Right ventricle myocardium inferior (tissue), 1 donor: Measurements from ENCODE around the gene SERPINA6. TPM values are rescaled to one million over a fixed set of nuclear protein-coding genes. Genes with fewer than 3 reads are reported as not detected.
"Not testable (repeated sequence)": the region's sequence is repeated elsewhere in the genome, so short reads cannot be mapped to it uniquely, and the experiment has no call there.

Experiments used
- ATAC-seq: fragments of 200-7000 bp; cut with Tn5 transposase; one replicate; pipeline ENCODE4 v1.9.1; 2020; ENCODE audit warnings: mild to moderate bottlenecking, moderate library complexity
- DNase-seq: peaks from one replicate; pipeline ENCODE4 v3.0.0; 2021; ENCODE audit errors: missing footprints
- intact Hi-C: fragments of 100-400 bp; cut with DNase I; formaldehyde crosslinking; loops from one replicate; pipeline ENCODE4 v1.11.0; 2022
- total RNA-seq: library from RNA; stranded (reverse); fragmentation: NEBNext Ultra II Directional; extraction: Animal tissue kit (Norgen Biotek cat#: 25700); gene quantifications from one replicate; pipeline ENCODE4 v1.2.1, GENCODE V29; 2021
- donor health status: DM: no; HTN: yes; CAD: no; lungs with severe emphysema.

The SERPINA6 gene
- total RNA-seq, 1 donor from 2014 or later = not detected

DNA sequence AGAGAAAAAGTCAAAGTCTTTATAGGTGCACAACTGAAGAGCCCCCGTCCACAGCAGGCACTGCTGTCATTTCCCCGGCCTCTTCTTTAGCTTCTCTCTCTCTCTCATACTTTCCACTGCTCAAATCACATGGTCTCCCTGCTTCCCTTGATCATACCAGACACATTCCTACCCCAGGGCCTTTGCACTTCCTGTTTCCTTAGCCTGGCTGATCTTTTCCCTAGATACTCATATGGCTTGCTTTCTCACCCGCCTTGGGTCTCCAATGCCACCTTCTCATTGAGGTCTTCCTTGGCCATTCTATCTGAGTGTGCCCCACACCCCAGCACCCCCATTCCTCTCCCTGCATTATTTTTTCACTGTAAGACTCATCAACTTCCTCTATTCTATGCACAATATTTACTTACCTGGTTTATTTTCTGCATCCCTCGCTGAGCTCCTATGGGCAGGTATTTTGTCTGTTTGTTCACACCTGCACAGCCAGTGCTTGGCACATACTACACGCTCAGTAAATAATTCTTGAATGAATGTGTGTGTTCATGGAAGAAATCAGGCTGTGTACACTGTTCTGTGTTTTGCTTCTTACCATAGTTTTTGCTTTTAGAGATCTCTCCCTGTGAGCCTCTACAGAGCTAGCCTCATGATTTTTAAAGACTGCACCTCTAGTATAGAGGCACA is 33.4 kb upstream of the SERPINA6 start:
- ATAC-seq = no peak
- no peak for DNase-seq
- intact Hi-C loops = no loop called here

DNA sequence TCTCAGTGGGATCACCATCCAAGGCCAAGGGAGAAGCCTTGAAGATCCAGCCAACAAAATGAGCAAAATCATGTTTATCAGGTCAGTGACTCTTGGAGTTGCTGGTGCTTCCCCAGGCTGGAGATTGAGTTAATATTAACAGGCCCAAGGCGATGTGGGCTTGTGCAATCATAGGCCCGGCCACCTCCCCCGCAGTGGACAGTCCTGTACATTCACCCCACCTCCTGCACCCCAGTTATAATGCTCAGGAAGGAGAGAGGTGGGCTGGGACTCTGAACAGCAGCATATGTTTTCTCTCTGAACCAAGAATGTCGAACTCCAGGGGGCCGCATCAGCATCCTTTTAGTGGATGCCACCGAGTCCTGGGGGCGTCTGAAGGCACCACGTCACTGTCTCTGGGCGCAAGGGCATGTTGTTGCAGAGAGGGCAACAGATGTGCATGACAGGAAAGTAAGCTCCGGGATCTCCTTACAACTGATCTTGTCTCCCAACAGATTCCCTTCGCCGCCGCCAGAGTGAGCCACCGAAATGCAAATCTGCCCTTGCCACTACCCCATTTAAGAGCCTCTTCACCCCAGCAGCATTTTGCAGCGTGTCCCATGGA is 32.2 kb upstream of the SERPINA6 start:
- intact Hi-C loops = no loop called here
- peak; percentile 89 for DNase-seq
- ATAC-seq = no peak

DNA sequence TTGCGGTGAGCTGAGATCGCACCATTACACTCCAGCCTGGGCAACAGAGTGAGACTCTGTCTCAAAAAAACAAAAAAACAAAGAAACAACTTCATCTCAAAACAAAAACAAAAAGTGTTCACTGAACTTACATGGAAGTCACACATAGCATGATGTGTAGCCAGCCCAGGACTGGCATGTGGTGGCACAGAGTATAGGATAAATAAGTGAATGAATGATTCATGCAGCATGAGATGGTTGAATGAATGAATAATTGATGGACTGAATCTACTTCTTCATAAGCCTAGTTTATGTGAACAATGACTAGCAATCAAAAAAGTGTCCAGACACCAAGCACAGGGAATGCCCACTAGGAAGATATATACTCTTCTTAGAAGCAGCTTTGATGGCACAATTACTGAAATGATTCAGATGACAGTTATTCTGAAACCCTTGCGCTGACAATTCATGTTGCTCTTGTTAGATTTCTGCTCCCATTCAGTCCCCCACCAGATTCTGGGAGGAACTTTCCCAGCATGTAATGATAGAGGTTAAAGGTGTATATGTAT is 31.6 kb upstream of the SERPINA6 start:
- no peak for DNase-seq
- no peak for ATAC-seq
- intact Hi-C loops = no loop called here

GRCh38 chr14:94354190-94354589 is 31.1 kb upstream of the SERPINA6 start:
- DNase-seq, ATAC-seq, intact Hi-C loops: not testable (repeated sequence)

DNA sequence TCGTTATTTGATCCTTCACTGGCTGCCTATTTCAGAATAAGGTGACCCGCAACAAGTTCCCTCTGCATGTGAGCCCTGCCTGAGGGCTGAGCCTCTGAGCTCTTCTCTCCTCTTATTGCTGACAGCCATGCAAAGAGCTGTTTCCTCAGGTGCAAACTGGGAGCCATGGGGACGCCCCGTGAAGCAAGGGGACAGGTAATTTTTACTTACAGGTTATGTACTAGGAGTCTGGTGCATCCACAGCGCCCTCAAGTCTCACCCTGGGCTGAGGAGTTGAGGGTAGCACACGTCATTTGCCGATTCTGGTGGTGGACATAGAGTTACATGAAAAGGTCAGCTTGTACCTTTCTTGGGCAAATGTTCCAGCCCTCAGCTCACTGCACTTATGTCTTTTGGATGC is 26.1 kb upstream of the SERPINA6 start:
- DNase-seq (no peak), ATAC-seq (no peak)
- intact Hi-C loops = no loop called here

DNA sequence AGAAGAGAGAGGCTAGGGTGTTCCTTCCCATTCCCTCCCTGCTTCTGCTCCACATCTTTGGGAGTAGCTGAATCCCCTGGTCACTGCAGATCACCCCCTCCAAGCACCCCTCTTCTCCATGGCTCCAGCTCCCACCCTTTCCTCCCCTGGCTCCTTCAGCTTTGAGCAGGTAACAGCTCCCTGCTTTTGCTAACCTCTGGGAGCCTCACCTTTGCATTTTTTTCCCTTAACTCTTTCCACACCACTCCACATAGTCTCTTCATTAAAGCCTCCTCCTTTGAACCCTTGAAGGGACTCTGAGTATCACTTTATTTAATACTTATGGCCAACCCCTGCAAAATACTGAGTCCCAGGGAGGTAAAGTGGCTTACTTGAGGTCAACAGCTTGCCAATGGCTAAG is 25.7 kb upstream of the SERPINA6 start:
- intact Hi-C loops = no loop called here

DNA sequence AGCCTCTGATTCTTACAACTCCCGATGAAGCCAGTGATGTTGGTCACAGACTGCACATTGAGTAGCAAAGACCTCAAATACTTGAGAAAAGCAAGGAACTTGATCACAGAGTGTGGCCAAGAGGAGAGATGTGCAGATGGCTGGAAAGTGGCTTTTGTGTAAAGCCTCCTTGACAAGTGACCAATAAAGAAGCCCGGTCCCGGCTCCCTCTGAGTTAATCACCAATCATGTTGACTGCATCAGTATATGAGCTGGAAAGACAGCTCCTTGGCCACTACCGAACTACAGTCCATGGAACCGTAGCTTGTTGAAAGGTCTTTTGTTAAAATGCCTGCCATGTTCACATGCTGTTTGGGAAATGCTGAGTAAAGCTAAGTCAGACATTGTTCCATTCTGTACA is 23.7 kb upstream of the SERPINA6 start:
- intact Hi-C loops = no loop called here
- no peak for ATAC-seq
- DNase-seq = no peak

More for the DNA sequence above, 25.7 kb upstream of the SERPINA6 start:
- no peak for ATAC-seq
- no peak for DNase-seq

DNA sequence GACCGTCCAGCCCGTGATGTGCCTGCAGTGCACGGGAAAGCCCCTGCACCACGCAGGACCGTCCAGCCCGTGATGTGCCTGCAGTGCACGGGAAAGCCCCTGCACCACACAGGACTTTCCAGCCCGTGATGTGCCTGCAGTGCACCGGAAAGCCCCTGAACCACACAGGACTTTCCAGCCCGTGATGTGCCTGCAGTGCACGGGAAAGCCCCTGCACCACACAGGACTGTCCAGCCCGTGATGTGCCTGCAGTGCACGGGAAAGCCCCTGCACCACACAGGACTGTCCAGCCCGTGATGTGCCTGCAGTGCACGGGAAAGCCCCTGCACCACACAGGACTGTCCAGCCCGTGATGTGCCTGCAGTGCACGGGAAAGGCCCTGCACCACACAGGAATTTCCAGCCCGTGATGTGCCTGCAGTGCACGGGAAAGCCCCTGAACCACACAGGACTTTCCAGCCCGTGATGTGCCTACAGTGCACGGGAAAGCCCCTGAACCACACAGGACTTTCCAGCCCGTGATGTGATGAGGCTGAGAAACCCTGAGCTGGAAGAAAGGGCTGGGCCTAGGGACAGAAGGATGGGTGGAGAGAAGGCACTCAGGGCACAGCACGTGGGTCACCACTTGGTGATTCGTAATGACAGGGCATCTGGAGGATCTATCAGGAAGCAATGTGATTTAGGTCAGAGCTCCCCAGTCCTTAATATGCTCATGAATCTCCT is 23.1 kb upstream of the SERPINA6 start:
- DNase-seq, ATAC-seq: not testable (repeated sequence)

DNA sequence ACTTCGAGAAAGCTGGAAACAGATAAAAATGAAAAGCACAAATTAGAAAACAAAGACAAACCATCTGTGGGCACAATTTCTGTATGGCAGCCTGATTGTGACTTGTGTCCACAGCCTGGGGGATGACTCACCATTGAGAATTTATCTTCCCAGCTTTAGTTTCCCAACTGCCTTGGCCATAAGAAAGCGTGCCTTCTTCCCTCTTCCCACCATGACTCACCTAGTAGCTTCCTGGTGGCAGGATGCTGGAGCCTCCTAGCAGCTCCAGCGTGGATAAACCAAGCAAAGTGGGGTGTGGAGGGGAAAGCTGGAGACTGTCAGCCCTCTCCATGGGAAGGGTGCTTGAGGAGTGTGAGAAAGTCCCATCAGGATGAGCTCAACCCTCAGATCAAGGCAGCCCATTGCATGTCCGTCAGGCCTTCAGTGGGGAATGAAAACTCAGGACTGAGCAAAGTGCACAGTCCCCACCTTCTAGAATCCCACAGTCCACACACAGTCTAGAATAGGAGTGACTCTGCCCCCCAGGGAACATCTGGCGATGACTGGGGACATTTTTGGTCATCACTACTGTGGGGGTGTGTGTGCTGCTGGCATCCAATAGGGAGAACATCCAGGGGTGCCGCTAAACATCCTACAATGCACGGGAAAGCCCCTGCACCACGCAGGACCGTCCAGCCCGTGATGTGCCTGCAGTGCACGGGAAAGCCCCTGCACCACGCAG is 22.4 kb upstream of the SERPINA6 start:
- intact Hi-C loops = no loop called here
- ATAC-seq (no peak), DNase-seq (no peak)

More for the DNA sequence above, 23.1 kb upstream of the SERPINA6 start:
- intact Hi-C loops = not testable (repeated sequence)

DNA sequence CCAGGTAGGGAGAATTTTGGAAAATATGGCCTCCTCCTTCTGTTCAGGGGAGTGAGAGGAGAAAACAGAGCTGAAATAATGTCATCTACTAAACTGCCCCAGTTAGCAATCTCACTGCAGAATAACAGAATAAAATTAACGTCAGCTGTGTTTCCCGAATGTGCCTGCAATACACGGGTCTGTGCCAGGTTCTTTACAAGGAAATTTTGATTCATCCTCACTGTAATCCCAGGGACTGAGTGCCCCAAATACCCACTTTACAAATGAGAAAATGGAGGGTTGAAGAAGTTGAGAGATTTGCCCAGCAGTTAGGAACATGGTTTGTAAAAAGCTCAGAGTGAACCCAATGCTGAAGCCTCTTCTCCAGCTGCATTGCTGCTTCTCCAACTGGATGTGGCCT is 21.3 kb upstream of the SERPINA6 start:
- intact Hi-C loops = no loop called here
- DNase-seq (no peak), ATAC-seq (no peak)

DNA sequence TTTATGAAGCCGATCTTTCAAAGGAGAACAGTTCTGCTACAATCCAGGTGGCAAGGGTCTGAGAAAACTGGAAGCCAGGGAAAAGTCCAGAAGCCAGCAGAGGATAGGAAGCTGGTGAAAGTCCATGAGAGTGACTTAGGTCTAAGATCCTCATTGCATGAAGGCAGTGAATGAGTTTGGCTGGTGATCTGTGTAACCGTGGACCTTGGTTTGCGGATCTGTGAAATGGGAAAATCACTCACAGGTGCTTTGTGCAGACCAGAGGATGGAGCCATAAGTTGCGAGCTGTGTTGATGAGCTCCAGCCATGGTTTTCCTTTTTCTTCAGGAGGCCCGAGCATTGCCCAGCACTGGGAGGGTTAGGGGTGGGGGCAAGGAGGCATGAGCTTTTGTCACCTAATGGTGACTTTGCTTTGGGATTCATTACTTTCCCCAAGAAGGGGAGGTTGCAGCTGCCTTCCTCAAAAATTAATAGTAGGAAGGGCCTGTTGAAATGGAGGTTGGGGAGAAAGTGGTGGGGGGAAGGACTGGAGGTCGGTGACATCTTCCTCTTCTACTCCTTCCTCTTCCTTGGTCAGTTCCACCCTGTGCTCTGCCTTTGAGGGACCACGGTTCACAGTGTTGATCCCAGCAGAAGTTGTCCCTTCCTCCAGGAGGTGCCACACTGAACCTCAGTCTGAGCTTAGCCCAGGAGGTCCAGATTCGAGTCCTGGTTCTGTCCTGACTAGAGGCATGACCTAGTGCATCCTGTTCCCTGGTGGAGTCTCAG is 20.3 kb upstream of the SERPINA6 start:
- intact Hi-C loops = no loop called here
- no peak for ATAC-seq
- DNase-seq = no peak

DNA sequence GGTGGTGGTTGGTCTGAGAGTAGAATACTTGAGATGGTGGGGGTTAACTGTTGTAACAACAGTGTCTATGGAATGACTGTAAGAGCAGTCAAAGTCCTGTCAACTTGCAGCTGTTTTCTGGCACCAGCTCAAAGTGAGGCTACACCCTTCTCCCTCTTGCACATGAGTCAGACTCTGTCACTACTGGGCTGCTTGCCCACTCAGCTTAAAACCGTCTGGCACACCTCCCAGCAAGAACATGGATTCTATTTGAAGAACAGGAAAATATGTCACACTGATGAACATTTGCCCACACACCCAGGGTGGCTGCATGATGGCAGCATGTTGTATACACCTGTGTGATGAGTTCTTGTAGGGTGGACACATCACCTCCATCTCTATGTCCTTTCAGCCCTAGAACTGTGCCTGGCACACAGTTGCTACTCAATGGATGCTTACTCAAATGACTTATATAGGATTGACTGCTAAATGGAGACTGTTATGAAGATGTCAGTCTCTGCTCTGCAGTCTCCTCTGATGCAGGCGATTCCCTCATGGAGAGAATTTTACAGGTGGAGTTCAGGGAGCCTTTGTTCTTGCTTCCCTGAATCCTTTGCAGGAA is 19.3 kb upstream of the SERPINA6 start:
- ATAC-seq (peak; percentile 90), DNase-seq (peak; percentile 88)
- intact Hi-C loops = no loop called here

DNA sequence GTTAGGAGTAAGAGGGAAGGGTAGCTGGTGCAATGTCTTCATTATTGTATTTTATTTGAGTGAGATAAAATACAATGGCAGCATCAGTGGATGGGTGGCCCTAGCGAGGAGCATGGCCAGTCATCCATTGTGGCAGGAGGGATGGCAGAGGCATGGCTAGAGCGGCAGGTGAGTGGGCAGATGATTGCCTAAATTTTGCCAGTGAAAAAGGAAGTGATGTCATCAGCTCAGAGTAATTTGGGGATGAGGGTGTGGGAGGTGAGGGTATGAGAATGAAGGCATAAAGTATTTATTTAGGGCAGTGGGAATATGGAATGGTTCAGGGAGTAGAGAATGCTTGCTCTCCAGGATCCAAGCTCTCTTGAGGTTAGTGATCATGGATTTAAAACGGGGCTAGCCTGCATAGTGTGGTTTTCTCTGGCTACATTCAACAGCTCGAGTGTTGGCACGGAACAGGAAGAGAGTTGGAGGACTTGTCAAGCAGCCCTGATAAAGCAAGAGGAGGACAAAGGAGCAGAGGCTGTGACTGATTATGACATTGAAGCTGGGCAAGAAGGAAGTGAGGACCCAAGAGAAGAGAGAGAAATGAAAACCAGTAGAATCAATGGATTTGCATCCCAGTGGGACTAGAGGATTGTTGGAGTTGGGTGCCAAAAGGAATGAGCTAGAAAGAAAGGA is 18.7 kb upstream of the SERPINA6 start:
- peak; percentile 37 for ATAC-seq
- intact Hi-C loops = no loop called here
- no peak for DNase-seq

DNA sequence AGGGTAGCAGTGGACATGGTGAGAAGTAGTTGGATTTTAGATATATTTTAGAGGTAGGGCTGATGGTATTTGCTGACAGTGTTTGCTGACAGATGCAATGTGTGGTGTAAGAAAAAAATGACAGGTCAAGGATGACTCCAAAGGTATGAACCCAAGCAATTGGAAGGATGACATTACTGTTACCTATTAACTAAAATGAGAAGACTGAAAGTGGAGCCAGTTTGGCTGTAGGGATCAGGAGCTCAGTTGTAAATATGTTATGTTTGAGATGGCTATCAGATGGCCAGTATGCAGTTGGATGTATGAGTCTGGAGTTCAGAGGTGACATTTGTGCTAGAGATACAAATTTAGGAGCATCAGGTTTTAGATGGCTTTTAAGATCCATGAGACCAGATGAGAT is 17.4 kb upstream of the SERPINA6 start:
- no peak for DNase-seq
- intact Hi-C loops = no loop called here
- no peak for ATAC-seq

DNA sequence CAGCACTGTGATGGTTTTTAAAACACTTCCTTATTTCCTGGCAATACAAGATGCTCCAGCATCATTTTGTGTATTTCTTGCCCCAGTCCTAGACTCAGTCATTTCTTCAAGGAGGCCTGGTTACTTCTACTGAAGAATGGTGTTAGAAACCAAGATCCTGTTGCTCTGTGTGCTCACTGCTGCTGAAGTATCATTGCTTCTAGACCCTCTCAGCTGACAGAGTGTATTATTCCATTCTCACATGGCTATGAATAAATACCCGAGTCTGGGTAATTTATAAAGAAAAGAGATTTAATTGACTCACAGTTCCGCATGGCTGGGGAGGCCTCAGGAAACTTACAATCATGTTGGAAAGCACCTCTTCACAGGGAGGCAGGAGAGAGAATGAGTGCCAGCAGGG is 14.9 kb upstream of the SERPINA6 start:
- intact Hi-C loops = no loop called here
- no peak for ATAC-seq
- no peak for DNase-seq

- intact Hi-C loops = no loop called here
Measured at GRCh38 chr14:94337274-94337673, 14.1 kb upstream of the SERPINA6 start.

DNA sequence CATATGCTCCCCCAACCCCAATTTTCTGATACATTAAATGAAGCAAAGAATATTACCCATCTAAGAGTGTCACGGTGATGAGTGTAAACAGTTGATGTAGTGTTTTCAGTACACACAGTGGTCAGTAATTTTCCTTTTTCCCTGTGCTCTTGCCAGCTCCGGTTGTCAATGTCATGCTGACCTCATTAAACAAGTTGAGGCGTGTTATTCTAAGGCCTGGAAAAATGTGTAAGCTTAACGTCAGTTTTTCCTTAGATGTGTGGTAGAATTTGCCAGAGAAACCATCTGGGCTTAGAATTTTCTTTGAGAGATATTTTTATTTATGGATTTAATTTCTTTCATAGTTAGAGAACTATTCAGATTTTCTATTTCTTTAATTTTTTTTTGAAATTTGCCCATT is 11.7 kb upstream of the SERPINA6 start:
- no peak for ATAC-seq
- no peak for DNase-seq
- intact Hi-C loops = no loop called here

More at GRCh38 chr14:94337274-94337673, 14.1 kb upstream of the SERPINA6 start:
- DNase-seq (no peak), ATAC-seq (no peak)

GRCh38 chr14:94332587-94332986 is 9.5 kb upstream of the SERPINA6 start:
- no peak for DNase-seq
- intact Hi-C loops = no loop called here
- ATAC-seq = no peak
